Brain microvascular endothelial cell (primary cell): Measurements from ENCODE around the gene ZNF865.

Experiments used
- DNase-seq: peaks from one replicate; pipeline ENCODE4 v3.0.0-alpha.2; 2020
- H3K27ac ChIP-seq: fragments of 250-450 bp; sonication (Bioruptor Pico); 2 replicates; pipeline ENCODE4 v1.5.1; 2020; ENCODE audit warnings: mild to moderate bottlenecking, moderate library complexity
- H3K27me3 ChIP-seq: fragments of 250-450 bp; sonication (Bioruptor Pico); replicated peaks from 2 replicates; pipeline ENCODE4 v1.5.1; 2020; ENCODE audit warnings: mild to moderate bottlenecking
- H3K36me3 ChIP-seq: fragments of 250-450 bp; sonication (Bioruptor Pico); replicated peaks from 2 replicates; pipeline ENCODE4 v1.5.1; 2020; ENCODE audit warnings: mild to moderate bottlenecking
- H3K4me3 ChIP-seq: 2 replicates; pipeline ENCODE4 v1.5.1; 2011; ENCODE audit warnings: low read depth, mild to moderate bottlenecking, control low read depth, low read length, moderate library complexity
- CTCF ChIP-seq: IDR thresholded peaks from 2 replicates; pipeline ENCODE4 v1.5.1; 2011; ENCODE audit warnings: low read depth, mild to moderate bottlenecking, moderate library complexity, low read length, control low read depth, inconsistent platforms; ENCODE audit errors: missing control alignments
- in situ Hi-C: cut with HindIII; loops from 2 replicates; pipeline ENCODE4 v1.10.0; 2017; ENCODE audit warnings: low sequenced_read_pairs, low pct_ligation_motif_present

The ZNF865 gene

DNA sequence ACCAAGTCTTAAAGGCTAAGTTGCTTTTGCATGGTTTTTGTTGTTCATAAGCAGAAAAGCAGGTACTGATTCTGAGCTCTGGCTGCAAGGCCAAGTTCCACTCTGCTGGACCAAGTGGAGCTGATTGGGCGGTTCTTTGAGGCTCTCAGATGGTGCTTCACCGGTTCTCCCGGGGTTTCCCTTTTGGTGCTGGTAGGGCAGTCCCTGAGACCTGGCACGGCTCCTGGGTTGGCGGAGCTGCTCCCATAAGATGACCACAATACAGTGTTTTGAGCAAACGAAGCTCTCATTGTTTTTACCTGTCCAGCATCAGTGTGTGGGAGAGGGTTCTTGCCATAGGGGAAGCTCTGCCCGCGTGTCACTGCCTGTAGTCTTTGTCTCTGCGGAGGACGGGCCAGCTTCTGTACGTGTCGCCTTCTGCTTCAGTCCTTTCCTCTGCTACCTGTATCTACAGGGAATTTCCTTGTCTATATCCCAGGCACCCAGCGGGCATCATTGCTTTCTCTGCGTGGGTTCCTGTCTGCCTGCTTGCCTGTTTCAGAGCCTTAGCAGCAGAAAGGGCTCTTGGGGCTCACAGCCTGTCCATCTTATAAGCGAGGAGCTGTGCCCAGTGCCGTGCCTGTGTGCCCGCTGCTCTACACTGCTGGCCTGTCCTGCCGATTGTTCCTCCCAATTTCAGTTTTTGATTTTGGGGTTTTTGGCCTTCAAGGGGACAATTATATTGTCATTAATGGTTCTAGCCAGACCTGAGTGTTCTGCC is 51.7 kb downstream of the ZNF865 start:
- Histone ChIP-seq H3K4me3 (peak overlapping the region; percentile 90), H3K27ac (no peak overlapping the region), H3K27me3 (no peaks in the 10 kb centered on the region), H3K36me3 (peaks cover 26% of the 10 kb centered on the region)
- no peak for DNase-seq
- no peak for TF ChIP-seq CTCF
- in situ Hi-C loops, result no loop called here

- Histone ChIP-seq H3K27ac (no peak overlapping the region), H3K36me3 (peaks cover 42% of the 10 kb centered on the region), H3K27me3 (no peaks in the 10 kb centered on the region), H3K4me3 (no peak overlapping the region)
- TF ChIP-seq CTCF, result no peak
- no peak for DNase-seq
- in situ Hi-C loops, result no loop called here
These were observed 53.5 kb downstream of the ZNF865 start for GRCh38 chr19:55658846-55659459.

DNA sequence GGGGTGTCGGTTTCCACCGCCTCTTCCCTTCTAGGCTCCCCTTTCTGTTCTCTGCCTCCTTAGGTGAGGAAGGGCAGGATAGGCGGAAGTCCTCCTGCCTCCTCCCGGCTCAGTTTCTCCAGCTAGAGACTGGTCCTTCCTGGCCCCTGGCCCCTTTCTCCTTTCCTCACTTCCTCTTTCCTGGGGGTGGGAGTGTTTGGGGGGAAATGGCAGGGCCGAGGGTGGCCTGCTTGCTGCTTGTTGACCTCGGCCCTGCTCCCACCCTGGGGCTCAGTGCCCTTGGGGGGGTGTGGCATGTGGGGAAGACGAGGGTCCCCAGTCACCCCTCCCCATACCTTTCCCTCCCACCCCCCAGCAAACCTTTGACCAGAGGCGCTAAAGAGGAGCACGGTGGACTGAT is 54.4 kb downstream of the ZNF865 start:
- Histone ChIP-seq H3K4me3 (no peak overlapping the region), H3K27me3 (no peaks in the 10 kb centered on the region), H3K27ac (no peak overlapping the region), H3K36me3 (peaks cover 51% of the 10 kb centered on the region)
- DNase-seq, result no peak
- no peak for TF ChIP-seq CTCF
- in situ Hi-C loops, result no loop called here

DNA sequence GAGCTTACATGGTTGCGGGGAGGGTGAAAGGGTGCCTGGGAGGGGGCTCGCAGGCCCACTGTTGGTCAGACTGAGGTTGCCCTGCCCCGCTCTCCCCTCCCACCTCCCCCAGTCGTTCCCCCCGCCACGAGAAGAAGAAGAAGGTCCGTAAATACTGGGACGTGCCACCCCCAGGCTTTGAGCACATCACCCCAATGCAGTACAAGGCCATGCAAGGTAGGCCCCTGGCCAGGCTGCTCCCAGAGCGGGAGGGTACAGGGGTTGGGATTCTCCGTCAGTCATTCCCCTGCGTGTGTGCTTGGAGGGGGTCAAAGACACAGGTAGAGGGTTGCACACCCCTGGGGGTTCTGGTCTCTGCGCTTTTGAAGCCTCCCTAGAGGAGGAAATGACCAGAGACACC is 55.0 kb downstream of the ZNF865 start:
- no peaks in the 10 kb centered on the region for H3K27me3 ChIP-seq
- TF ChIP-seq CTCF, result no peak
- in situ Hi-C loops, result no loop called here
- DNase-seq, result no peak
- peaks cover 53% of the 10 kb centered on the region for H3K36me3 ChIP-seq
- H3K4me3 ChIP-seq, result no peak overlapping the region
- no peak overlapping the region for H3K27ac ChIP-seq

DNA sequence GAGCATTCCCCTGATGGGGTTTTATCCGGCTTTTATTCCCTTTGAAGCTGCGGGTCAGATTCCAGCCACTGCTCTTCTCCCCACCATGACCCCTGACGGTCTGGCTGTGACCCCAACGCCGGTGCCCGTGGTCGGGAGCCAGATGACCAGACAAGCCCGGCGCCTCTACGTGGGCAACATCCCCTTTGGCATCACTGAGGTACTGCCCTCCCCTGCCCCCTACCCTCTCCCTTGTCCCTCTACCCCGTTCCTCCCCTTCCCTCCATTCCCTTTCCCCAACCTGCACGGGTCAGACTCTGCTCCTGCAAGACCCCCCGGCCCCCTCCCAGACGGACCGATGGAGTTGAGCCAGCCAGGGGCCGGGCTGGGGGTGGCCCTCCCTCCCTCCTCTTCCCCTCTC is 55.5 kb downstream of the ZNF865 start:
- in situ Hi-C loops, result no loop called here
- no peak for DNase-seq
- Histone ChIP-seq H3K27ac (no peak overlapping the region), H3K27me3 (no peaks in the 10 kb centered on the region), H3K36me3 (peaks cover 59% of the 10 kb centered on the region), H3K4me3 (no peak overlapping the region)
- no peak for TF ChIP-seq CTCF
